Measurements from ENCODE around the gene VIL1. TPM values are rescaled to one million over a fixed set of nuclear protein-coding genes. Genes with fewer than 3 reads are reported as not detected.

The VIL1 gene
- total and polyA plus RNA-seq, 2 of the 13 experiments (the other 11 are each of a cell fraction or from before 2014, with no cell fraction given): 287 to 301 TPM

DNA sequence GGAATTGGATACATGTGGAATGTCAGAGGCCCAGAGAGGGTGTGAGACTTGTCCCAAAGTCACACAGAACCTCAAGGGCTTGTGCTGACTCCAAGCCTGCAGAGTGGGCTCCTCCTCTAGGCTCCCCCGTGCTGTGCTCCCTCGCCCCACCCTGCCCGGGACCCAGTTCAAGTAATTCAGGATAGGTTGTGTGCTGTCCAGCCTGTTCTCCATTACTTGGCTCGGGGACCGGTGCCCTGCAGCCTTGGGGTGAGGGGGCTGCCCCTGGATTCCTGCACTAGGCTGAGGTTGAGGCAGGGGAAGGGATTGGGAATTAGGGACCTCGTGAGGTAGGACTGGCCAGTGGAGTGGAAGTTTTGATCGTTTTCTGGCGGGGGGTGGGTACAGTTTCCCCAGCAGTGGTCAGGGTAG is 16.4 kb upstream of the VIL1 start (continued):
- TF ChIP-seq CEBPB (IDR thresholded peaks at IDR 0.05; ENCODE audit: borderline replicate concordance, low read depth, low read length): no peak
- TF ChIP-seq MEF2D (CRISPR knock-in tag; IDR thresholded peaks at IDR 0.05): no peak
- TF ChIP-seq, protein P1, sequence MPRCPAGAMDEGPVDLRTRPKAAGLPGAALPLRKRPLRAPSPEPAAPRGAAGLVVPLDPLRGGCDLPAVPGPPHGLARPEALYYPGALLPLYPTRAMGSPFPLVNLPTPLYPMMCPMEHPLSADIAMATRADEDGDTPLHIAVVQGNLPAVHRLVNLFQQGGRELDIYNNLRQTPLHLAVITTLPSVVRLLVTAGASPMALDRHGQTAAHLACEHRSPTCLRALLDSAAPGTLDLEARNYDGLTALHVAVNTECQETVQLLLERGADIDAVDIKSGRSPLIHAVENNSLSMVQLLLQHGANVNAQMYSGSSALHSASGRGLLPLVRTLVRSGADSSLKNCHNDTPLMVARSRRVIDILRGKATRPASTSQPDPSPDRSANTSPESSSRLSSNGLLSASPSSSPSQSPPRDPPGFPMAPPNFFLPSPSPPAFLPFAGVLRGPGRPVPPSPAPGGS (CRISPR knock-in tag; IDR thresholded peaks at IDR 0.05): no peak
- TF ChIP-seq RBM39 (IDR thresholded peaks at IDR 0.05; ENCODE audit: low read depth, low read length, poor library complexity, severe bottlenecking): no peak
- TF ChIP-seq ELF3 (CRISPR knock-in tag; IDR thresholded peaks at IDR 0.05): no peak
- no peak for TF ChIP-seq ELF1 (CRISPR knock-in tag; IDR thresholded peaks at IDR 0.05)
- TF ChIP-seq KDM5B (CRISPR knock-in tag; IDR thresholded peaks at IDR 0.05; ENCODE audit: borderline replicate concordance): peak; percentile 21; the same call in 1 of the 2 replicates
- TF ChIP-seq, protein P2, sequence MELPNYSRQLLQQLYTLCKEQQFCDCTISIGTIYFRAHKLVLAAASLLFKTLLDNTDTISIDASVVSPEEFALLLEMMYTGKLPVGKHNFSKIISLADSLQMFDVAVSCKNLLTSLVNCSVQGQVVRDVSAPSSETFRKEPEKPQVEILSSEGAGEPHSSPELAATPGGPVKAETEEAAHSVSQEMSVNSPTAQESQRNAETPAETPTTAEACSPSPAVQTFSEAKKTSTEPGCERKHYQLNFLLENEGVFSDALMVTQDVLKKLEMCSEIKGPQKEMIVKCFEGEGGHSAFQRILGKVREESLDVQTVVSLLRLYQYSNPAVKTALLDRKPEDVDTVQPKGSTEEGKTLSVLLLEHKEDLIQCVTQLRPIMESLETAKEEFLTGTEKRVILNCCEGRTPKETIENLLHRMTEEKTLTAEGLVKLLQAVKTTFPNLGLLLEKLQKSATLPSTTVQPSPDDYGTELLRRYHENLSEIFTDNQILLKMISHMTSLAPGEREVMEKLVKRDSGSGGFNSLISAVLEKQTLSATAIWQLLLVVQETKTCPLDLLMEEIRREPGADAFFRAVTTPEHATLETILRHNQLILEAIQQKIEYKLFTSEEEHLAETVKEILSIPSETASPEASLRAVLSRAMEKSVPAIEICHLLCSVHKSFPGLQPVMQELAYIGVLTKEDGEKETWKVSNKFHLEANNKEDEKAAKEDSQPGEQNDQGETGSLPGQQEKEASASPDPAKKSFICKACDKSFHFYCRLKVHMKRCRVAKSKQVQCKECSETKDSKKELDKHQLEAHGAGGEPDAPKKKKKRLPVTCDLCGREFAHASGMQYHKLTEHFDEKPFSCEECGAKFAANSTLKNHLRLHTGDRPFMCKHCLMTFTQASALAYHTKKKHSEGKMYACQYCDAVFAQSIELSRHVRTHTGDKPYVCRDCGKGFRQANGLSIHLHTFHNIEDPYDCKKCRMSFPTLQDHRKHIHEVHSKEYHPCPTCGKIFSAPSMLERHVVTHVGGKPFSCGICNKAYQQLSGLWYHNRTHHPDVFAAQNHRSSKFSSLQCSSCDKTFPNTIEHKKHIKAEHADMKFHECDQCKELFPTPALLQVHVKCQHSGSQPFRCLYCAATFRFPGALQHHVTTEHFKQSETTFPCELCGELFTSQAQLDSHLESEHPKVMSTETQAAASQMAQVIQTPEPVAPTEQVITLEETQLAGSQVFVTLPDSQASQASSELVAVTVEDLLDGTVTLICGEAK (IDR thresholded peaks at IDR 0.05): no peak
- TF ChIP-seq, protein P2 (CRISPR knock-in tag; IDR thresholded peaks at IDR 0.05): no peak
- TF ChIP-seq, protein P3, sequence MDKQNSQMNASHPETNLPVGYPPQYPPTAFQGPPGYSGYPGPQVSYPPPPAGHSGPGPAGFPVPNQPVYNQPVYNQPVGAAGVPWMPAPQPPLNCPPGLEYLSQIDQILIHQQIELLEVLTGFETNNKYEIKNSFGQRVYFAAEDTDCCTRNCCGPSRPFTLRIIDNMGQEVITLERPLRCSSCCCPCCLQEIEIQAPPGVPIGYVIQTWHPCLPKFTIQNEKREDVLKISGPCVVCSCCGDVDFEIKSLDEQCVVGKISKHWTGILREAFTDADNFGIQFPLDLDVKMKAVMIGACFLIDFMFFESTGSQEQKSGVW (CRISPR knock-in tag; IDR thresholded peaks at IDR 0.05; ENCODE audit: borderline replicate concordance): no peak
- TF ChIP-seq, protein P4, sequence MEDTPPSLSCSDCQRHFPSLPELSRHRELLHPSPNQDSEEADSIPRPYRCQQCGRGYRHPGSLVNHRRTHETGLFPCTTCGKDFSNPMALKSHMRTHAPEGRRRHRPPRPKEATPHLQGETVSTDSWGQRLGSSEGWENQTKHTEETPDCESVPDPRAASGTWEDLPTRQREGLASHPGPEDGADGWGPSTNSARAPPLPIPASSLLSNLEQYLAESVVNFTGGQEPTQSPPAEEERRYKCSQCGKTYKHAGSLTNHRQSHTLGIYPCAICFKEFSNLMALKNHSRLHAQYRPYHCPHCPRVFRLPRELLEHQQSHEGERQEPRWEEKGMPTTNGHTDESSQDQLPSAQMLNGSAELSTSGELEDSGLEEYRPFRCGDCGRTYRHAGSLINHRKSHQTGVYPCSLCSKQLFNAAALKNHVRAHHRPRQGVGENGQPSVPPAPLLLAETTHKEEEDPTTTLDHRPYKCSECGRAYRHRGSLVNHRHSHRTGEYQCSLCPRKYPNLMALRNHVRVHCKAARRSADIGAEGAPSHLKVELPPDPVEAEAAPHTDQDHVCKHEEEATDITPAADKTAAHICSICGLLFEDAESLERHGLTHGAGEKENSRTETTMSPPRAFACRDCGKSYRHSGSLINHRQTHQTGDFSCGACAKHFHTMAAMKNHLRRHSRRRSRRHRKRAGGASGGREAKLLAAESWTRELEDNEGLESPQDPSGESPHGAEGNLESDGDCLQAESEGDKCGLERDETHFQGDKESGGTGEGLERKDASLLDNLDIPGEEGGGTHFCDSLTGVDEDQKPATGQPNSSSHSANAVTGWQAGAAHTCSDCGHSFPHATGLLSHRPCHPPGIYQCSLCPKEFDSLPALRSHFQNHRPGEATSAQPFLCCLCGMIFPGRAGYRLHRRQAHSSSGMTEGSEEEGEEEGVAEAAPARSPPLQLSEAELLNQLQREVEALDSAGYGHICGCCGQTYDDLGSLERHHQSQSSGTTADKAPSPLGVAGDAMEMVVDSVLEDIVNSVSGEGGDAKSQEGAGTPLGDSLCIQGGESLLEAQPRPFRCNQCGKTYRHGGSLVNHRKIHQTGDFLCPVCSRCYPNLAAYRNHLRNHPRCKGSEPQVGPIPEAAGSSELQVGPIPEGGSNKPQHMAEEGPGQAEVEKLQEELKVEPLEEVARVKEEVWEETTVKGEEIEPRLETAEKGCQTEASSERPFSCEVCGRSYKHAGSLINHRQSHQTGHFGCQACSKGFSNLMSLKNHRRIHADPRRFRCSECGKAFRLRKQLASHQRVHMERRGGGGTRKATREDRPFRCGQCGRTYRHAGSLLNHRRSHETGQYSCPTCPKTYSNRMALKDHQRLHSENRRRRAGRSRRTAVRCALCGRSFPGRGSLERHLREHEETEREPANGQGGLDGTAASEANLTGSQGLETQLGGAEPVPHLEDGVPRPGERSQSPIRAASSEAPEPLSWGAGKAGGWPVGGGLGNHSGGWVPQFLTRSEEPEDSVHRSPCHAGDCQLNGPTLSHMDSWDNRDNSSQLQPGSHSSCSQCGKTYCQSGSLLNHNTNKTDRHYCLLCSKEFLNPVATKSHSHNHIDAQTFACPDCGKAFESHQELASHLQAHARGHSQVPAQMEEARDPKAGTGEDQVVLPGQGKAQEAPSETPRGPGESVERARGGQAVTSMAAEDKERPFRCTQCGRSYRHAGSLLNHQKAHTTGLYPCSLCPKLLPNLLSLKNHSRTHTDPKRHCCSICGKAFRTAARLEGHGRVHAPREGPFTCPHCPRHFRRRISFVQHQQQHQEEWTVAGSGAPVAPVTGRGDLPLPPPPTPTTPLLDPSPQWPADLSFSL (CRISPR knock-in tag; IDR thresholded peaks at IDR 0.05): no peak
- TF ChIP-seq SP140L (CRISPR knock-in tag; IDR thresholded peaks at IDR 0.05; ENCODE audit: borderline replicate concordance): no peak

Measured in HepG2 (cell line).